Choroid plexus epithelial cell (primary cell): ENCODE results near the gene CCNK.

ENCODE experiments used
- DNase-seq: peaks from one replicate; pipeline ENCODE4 v3.0.0-alpha.2; 2010; ENCODE audit warnings: low read depth
- H3K4me3 ChIP-seq: 2 replicates; pipeline ENCODE4 v1.5.1; 2011; ENCODE audit warnings: low read depth, mild to moderate bottlenecking, control low read depth, low read length, moderate library complexity
- CTCF ChIP-seq: conservative IDR thresholded peaks from 2 replicates; pipeline ENCODE4 v1.5.1; 2011; ENCODE audit warnings: low read depth, mild to moderate bottlenecking, control low read depth, inconsistent platforms, low read length, moderate library complexity

CCNK gene

GRCh38 chr14:99534863-99535262 is 53.7 kb downstream of the CCNK start:
- no peak for TF ChIP-seq CTCF
- H3K4me3 ChIP-seq, result no peak overlapping the region
- no peak for DNase-seq

GRCh38 chr14:99535448-99535847 is 54.2 kb downstream of the CCNK start:
- TF ChIP-seq CTCF, result no peak
- no peak for DNase-seq

GRCh38 chr14:99535908-99536778 is 54.9 kb downstream of the CCNK start:
- H3K4me3 ChIP-seq, result no peak overlapping the region
- no peak for TF ChIP-seq CTCF
- DNase-seq, result no peak

More at GRCh38 chr14:99535448-99535847, 54.2 kb downstream of the CCNK start:
- no peak overlapping the region for H3K4me3 ChIP-seq

GRCh38 chr14:99537399-99537798 is 56.2 kb downstream of the CCNK start:
- peak; percentile 82 for DNase-seq
- H3K4me3 ChIP-seq, result no peak overlapping the region
- TF ChIP-seq CTCF, result no peak

GRCh38 chr14:99538275-99538674 is 57.1 kb downstream of the CCNK start:
- peak; percentile 21 for TF ChIP-seq CTCF
- DNase-seq, result no peak
- no peak overlapping the region for H3K4me3 ChIP-seq

GRCh38 chr14:99538733-99539132 is 57.5 kb downstream of the CCNK start:
- no peak overlapping the region for H3K4me3 ChIP-seq
- no peak for TF ChIP-seq CTCF
- no peak for DNase-seq

GRCh38 chr14:99539491-99539890 is 58.3 kb downstream of the CCNK start:
- H3K4me3 ChIP-seq, result no peak overlapping the region
- TF ChIP-seq CTCF, result no peak
- DNase-seq, result no peak
